SK-MEL-5 (cell line): ENCODE results near the gene PARP11. TPM values are rescaled to one million over a fixed set of nuclear protein-coding genes. Genes with fewer than 3 reads are reported as not detected.

ENCODE experiments used
- DNase-seq: peaks from one replicate; pipeline ENCODE4 v3.0.0-alpha.2; 2016; ENCODE audit warnings: low read depth, low spot score
- in situ Hi-C: cut with HindIII; loops from 2 replicates; pipeline ENCODE4 v1.10.0; 2016; ENCODE audit warnings: low sequenced_read_pairs, high pct_unique_total_duplicates, low pct_unique_long_range_greater_than_20kb
- polyA plus RNA-seq, 2 experiments: library from polyadenylated mRNA; depleted of rRNA; stranded (reverse); fragments of >200 nt; gene quantifications; 2 replicates each; pipeline ENCODE4 v1.2.3, GENCODE V29; 2015
- total RNA-seq: library from RNA; depleted of rRNA; stranded (reverse); fragments of >200 nt; shearing (Covaris generic); gene quantifications from 2 replicates; pipeline ENCODE4 v1.2.3, GENCODE V29; 2014; rRNA removed

PARP11 gene
- total RNA-seq: 4.4 and 6.5 TPM in 2 replicates
- 4.7 and 7.7 TPM in 2 replicates for polyA plus RNA-seq (2015; cell fraction: cytosol; rRNA removed)
- polyA plus RNA-seq (2015; cell fraction: nucleus; rRNA removed): 2.0 and 8.7 TPM in 2 replicates

GRCh38 chr12:3872800-3873636 lies at the start of gene PARP11:
Gene PARP11 (minus strand): TSS chr12:3873399. CDS start chr12:3873229, 170 bp downstream.
- in situ Hi-C loops: no loop called here
- peak; percentile 96 for DNase-seq

DNA sequence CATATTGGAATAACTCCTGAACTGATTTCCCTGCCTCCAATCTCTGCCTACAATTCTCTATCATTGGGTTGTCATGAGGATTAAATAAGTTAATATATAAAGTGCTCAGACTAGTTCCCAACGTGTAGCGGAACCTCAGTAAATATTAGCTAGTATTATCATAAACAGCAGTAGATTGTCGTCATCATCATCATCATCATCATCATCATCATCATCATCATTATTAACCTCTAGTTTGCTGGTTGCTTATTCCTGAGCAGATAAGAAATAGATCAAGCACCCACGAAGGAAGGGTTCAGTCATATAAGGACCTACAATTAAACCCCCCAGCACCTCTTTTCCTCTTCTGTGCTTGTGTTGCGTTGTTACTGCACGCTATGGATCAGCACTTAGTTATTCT lies 48.8 kb upstream of the PARP11 start:
- in situ Hi-C loops: no loop called here

GRCh38 chr12:3921526-3921925 lies 48.3 kb upstream of the PARP11 start:
- in situ Hi-C loops: no loop called here

More for the DNA sequence above, 48.8 kb upstream of the PARP11 start:
- no peak for DNase-seq

DNA sequence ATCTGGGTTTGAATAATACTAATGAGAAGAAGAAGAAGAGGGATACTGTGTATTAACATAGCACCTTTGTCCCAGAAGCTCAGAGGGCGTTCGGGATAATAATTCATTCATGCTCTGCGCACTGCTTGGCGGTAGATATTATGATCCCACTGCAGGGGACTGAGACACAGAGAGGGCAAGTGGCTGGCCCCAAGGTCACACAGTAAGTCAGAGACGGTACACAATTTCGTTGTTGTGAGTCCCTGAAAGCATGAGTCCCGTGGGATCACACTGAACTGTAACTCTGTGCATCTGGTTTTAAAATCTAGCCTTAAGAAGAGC lies 47.9 kb upstream of the PARP11 start:
- no peak for DNase-seq
- in situ Hi-C loops: no loop called here

More at GRCh38 chr12:3921526-3921925, 48.3 kb upstream of the PARP11 start:
- DNase-seq: no peak

DNA sequence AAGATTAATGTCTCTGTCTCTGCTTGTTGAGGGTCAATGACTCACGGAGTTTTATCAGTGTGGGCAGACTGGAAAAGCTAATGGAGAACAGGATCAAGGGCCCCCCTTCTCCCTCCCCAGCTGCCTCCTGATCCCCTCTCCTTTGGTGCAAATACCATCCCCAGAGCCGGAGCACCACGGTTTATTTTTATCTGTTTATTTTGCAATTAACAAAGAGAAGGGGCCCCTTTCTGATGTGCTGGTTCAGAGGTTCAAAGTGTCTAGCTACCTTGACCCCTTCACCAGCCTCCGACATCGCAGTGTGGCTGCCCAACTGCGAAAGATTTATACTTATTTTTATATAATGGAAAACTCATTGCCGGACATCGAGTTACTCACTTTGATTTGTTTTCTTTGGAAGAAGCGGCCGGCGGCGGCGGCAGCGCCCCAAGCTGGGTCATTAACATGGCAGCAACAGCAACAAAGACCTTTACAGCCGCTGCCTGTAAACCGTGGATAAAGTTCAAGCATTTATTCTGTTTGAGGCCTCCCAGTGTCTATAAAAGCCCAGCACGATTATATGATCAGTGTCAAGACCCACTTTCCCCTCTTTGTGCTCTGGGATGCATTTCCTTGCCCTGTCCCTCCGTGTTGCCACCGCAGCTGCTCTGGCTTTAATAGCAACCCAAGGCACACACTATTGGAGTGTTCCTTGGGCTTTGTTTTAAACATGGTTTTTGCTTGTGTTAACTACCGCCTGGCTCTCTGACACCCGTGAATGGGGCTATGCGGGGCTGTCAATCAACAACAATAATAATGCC lies 47.4 kb upstream of the PARP11 start:
- in situ Hi-C loops: no loop called here
- no peak for DNase-seq

DNA sequence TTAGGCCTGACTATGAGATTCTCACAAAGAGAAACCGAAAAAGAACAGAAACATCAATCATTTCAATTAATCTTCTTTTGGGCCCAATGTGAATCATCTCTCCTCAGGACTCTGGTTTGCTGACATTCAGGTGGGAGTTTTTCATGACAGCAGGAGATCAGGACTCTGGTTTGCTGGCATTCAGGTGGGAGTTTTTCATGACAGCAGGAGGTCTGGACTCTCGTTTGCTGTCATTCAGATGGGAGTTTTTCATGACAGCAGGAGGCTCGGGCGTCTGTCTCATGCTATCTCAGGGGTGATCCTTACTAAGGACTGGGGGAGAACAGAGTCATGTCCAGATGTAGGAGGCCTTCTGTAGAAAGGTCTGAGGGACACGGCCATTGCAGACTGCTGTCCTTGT lies 40.1 kb upstream of the PARP11 start:
- in situ Hi-C loops: no loop called here
- DNase-seq: no peak

DNA sequence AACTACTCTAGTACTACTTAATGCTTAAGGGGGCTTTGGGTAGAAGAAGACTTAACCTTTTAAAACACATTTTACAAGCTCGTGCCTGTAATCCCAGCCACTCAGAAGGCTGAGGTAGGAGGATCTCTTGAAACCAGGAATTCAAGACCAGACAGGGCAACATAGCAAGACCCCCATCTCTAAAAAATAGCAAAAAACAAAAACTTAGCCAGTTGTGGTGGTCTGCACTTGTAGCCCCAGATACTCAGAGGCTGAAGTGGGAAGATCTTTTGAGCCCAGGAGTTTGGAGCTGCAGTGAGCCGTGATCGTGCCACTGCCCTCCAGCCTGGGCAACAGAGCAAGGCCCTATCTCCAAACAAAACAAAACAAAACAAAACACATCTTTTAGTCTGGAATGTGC lies 39.7 kb upstream of the PARP11 start:
- in situ Hi-C loops: no loop called here
- no peak for DNase-seq

DNA sequence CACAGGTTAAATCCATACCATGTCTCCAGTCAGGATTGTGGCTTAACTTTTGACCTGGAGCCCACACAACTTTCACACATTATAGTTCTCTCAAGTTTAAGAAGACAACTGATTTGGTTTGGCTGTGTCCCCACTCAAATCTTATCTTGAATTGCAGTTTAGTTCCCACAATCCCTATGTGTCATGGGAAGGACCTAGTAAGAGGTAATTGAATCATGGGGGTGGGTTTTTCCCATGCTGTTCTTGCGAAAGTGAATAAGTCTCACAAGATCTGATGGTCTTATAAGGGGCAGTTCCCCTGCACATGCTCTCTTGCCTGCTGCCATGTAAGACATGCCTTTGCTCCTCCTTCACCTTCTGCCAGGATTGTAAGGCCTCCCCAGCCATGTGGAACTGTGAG lies 38.2 kb upstream of the PARP11 start:
- DNase-seq: no peak
- in situ Hi-C loops: no loop called here

DNA sequence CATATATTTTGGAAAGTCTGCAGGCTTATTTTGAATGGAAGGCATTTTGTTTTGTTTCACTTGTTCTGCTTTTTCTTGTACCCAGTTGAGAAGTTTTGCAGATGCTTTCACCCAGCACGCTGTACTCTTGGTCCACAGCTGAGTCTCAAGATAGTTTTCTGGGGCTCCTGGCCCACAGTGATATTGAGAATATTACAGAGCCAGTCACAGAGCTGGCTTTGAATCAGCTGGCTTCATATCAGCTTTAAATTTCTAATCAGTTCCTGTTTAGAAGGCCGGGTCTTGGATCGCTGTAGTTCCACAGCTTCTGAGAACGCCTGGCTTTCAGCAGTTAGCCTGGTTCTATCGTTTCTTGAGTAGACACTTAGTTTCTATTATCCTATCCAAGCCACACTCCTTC lies 32.5 kb upstream of the PARP11 start:
- no peak for DNase-seq
- in situ Hi-C loops: no loop called here

DNA sequence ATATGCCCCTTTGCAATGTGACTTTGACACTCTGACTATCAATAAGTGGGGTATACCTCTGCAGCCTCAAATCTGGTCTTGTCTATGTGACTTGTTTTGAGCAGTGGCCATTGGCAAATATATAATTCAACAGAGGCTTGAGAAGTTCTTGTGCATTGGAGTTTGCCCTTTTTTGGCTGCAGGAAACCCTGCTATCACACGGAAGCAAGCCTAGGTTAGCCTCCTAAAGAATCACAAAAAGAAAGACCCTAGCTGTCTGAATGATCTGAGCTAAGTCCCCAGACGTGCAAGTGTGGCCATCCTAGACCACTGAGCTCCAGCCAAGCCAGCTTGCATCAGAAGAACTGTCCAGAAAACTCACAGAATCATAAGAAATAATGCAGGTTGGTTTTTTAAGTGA lies 31.8 kb upstream of the PARP11 start:
- in situ Hi-C loops: no loop called here
- no peak for DNase-seq

GRCh38 chr12:3902921-3903320 lies 29.7 kb upstream of the PARP11 start:
- DNase-seq: no peak
- in situ Hi-C loops: no loop called here

DNA sequence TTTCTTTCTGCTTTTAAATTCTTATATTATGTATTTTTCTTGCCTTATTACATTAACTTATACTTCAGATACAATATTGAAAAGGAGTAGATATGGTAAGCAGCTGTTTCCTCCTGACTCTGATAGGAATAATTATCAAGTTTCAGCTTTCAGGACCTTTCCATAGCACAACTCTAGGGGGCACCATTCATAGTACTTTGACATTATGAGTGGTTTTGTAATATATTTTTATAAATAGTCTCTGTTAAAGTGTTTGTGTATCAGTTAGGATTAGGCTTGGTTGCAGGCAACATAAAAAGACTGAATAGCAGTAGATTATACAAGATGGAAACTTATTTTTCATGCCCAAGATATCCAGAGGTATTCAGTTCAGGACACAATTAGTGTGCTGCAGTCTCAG lies 27.9 kb upstream of the PARP11 start:
- in situ Hi-C loops: no loop called here
- no peak for DNase-seq

GRCh38 chr12:3898756-3899155 lies 25.6 kb upstream of the PARP11 start:
- in situ Hi-C loops: no loop called here

GRCh38 chr12:3897371-3897971 lies 24.3 kb upstream of the PARP11 start:
- in situ Hi-C loops: no loop called here
- DNase-seq: no peak

More at GRCh38 chr12:3898756-3899155, 25.6 kb upstream of the PARP11 start:
- DNase-seq: no peak

DNA sequence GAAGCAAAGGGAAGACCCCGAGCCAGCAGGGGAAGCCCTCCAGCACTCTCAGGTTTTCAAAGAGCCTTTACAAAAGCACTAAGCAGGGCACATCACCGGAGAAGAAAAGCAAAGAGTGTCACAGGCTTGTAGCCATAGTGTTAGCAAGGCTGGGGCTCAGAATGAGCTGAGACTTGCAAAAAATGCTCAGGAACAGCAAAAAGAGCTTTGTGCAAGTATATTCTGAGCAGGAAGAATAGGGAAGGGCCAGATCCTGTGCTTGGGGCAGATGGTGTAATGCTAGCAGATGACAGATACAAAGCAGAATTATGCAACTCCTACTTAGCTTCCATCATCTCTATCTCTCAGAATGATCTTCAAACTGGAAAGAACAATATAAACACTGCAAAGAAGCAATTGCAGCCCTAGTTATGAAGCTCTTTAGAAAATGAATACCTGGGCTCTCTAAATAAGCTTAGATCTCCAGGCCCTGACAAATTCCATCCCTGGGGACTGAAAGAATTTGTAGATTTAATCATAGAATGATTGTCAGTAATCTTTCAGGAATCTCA lies 23.7 kb upstream of the PARP11 start:
- in situ Hi-C loops: no loop called here
- DNase-seq: no peak

- no peak for DNase-seq
- in situ Hi-C loops: no loop called here
Observed at GRCh38 chr12:3896356-3896755, 23.2 kb upstream of the PARP11 start.

GRCh38 chr12:3892631-3893030 lies 19.4 kb upstream of the PARP11 start:
- DNase-seq: no peak
- in situ Hi-C loops: no loop called here

GRCh38 chr12:3891201-3891600 lies 18.0 kb upstream of the PARP11 start:
- in situ Hi-C loops: no loop called here
- DNase-seq: no peak
